Activated naive CD4-positive, alpha-beta T cell treated with anti-CD3 and anti-CD28 coated beads, Interleukin-2, amount 10 ng/mL, durations not matched to agents 7 days and 5 days (primary cell): ENCODE data around the gene CCDC183.
"Not testable (repeated sequence)": the region's sequence is repeated elsewhere in the genome, so short reads cannot be mapped to it uniquely, and the experiment has no call there.

Experiments
- CTCF ChIA-PET: fragments of 350-600 bp; sonication (Branson Sonifier 250); formaldehyde crosslinking; loops from one replicate; lab custom pipeline; 2021; ENCODE audit warnings: antibody characterized with exemption; lab: Charles Lee
- DNase-seq: peaks from one replicate; pipeline ENCODE4 v3.0.0-alpha.2; 2020
- H3K27ac Mint-ChIP-seq: one replicate; pipeline ENCODE4 v1.8.0; 2021; ENCODE audit warnings: mild to moderate bottlenecking, moderate library complexity, mixed read lengths
- H3K27me3 Mint-ChIP-seq: one replicate; pipeline ENCODE4 v1.8.0; 2021; ENCODE audit warnings: mild to moderate bottlenecking, mixed read lengths
- H3K36me3 Mint-ChIP-seq: one replicate; pipeline ENCODE4 v1.8.0; 2021; ENCODE audit warnings: mixed read lengths
- H3K4me1 Mint-ChIP-seq: one replicate; pipeline ENCODE4 v1.8.0; 2021; ENCODE audit warnings: mixed read lengths
- H3K4me3 Mint-ChIP-seq: one replicate; pipeline ENCODE4 v1.8.0; 2021; ENCODE audit warnings: mild to moderate bottlenecking, moderate library complexity, mixed read lengths
- H3K9me3 Mint-ChIP-seq: one replicate; pipeline ENCODE4 v1.8.0; 2021; ENCODE audit warnings: mixed read lengths

CCDC183 gene

GRCh38 chr9:136842380-136842948, 46.3 kb downstream of the CCDC183 start, which contains the start of gene AJM1:
AJM1 (plus strand) TSS chr9:136842478; CDS start chr9:136844415, 1,937 bp downstream.
- H3K9me3 Mint-ChIP-seq, H3K36me3 Mint-ChIP-seq: not testable (repeated sequence)
- H3K27ac Mint-ChIP-seq, result peak within 1 kb of the TSS; percentile 49
- H3K4me3 Mint-ChIP-seq, result peak within 1 kb of the TSS; percentile 81
- peaks cover 21% of the 10 kb centered on the region for H3K4me1 Mint-ChIP-seq
- H3K27me3 Mint-ChIP-seq, result peaks cover 44% of the 10 kb centered on the region
- peak; percentile 89 for DNase-seq
- CTCF ChIA-PET, result interaction anchor here (0.8 to 2.4 kb wide), 23 partner anchors 9 to 225 kb away, joined by 3 to 15 read pairs (median 4); no protein-coding TSS in a partner anchor

GRCh38 chr9:136843159-136843800, 47.1 kb downstream of the CCDC183 start:
- H3K27me3 Mint-ChIP-seq, result peaks cover 52% of the 10 kb centered on the region

DNA sequence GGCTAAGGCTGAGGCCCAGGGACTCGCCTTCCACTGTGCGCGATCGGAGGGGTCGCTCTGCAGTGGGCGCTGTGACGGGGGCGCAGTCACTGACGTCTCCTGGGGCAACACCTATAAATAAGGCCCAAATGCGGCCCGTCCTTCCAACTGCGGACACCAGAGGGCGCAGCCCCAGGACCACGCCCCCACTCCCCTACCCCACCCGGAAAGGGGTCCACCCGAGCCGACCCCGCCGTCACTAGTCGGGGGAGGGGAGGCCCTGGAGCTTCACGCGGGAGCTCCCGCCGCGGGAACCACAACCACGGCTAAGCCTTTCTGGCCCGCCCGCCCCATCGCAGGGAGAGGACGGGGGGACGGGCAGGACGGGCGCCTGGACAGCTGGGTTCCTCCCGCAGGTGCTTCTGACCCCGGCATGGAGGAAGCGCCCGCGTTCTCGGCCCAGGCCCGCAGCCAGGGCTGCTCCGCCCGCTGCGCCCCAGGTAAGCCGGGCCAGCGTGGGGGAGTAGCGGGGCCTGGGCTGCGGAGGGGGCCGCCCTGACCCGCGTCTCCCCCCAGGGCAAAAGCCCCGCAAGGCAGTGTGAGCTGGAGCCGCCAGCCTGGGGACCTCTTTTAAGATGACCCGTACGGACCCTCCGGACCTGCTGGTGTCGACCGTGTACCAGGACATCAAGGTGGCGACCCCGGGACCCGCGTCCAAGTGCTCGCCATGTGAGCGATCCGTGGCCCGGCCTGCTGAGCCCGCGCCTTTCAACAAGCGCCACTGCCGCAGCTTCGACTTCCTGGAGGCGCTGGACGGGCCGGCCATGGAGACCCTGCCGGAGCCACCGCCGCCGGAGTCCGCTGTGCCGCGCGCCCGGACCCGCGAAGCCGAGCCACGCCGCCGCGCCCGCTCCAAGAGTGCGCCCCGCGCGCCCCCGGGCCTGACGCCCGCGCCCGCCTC, 47.9 kb downstream of the CCDC183 start:
- not testable (repeated sequence) for H3K27ac Mint-ChIP-seq, H3K9me3 Mint-ChIP-seq, H3K36me3 Mint-ChIP-seq
- CTCF ChIA-PET, result interaction anchor here (1.0 to 2.3 kb wide), 3 partner anchors 38 to 191 kb away, joined by 3 to 13 read pairs (median 6); no protein-coding TSS in a partner anchor
- Mint-ChIP-seq H3K4me3 (peak overlapping the region; percentile 54), H3K27me3 (peaks cover 59% of the 10 kb centered on the region), H3K4me1 (peaks cover 28% of the 10 kb centered on the region)
- DNase-seq, result peak; percentile 73

More at GRCh38 chr9:136843159-136843800, 47.1 kb downstream of the CCDC183 start:
- CTCF ChIA-PET, result interaction anchor here (0.9 to 2.4 kb wide), 15 partner anchors 8 to 225 kb away, joined by 3 to 15 read pairs (median 6); no protein-coding TSS in a partner anchor
- H3K27ac Mint-ChIP-seq, H3K36me3 Mint-ChIP-seq, DNase-seq, H3K9me3 Mint-ChIP-seq: not testable (repeated sequence)
- Mint-ChIP-seq H3K4me1 (peaks cover 27% of the 10 kb centered on the region), H3K4me3 (peak overlapping the region; percentile 54)

- peaks cover 63% of the 10 kb centered on the region for H3K27me3 Mint-ChIP-seq
- H3K9me3 Mint-ChIP-seq, result no peaks in the 10 kb centered on the region
- peak overlapping the region; percentile 55 for H3K27ac Mint-ChIP-seq
- H3K4me3 Mint-ChIP-seq, result no peak overlapping the region
- H3K36me3 Mint-ChIP-seq, result peaks cover 10% of the 10 kb centered on the region
- DNase-seq, result no peak
- peaks cover 32% of the 10 kb centered on the region for H3K4me1 Mint-ChIP-seq
- CTCF ChIA-PET, result interaction anchor here (1.0 kb wide), 1 partner anchor 99 kb away, joined by 3 read pairs; no protein-coding TSS in a partner anchor
Observed at GRCh38 chr9:136844761-136845464, 48.8 kb downstream of the CCDC183 start.

- Mint-ChIP-seq H3K4me1 (peaks cover 34% of the 10 kb centered on the region), H3K36me3 (peaks cover 8% of the 10 kb centered on the region), H3K9me3 (no peaks in the 10 kb centered on the region), H3K4me3 (no peak overlapping the region), H3K27me3 (peaks cover 63% of the 10 kb centered on the region), H3K27ac (peak overlapping the region; percentile 55)
- no peak for DNase-seq
- CTCF ChIA-PET, result no interaction called here
Observed at GRCh38 chr9:136845465-136846260, 49.5 kb downstream of the CCDC183 start.

- DNase-seq, result no peak
- peak overlapping the region; percentile 75 for H3K27ac Mint-ChIP-seq
- H3K9me3 Mint-ChIP-seq, result no peaks in the 10 kb centered on the region
- peak overlapping the region; percentile 56 for H3K4me3 Mint-ChIP-seq
- H3K27me3 Mint-ChIP-seq, result peaks cover 63% of the 10 kb centered on the region
- CTCF ChIA-PET, result interaction anchor here (1.4 kb wide), 1 partner anchor 37 kb away, joined by 4 read pairs; no protein-coding TSS in a partner anchor
- peaks cover 31% of the 10 kb centered on the region for H3K4me1 Mint-ChIP-seq
- H3K36me3 Mint-ChIP-seq, result peaks cover 8% of the 10 kb centered on the region
Observed at GRCh38 chr9:136846376-136847087, 50.4 kb downstream of the CCDC183 start.

- H3K36me3 Mint-ChIP-seq, result peaks cover 8% of the 10 kb centered on the region
- H3K4me3 Mint-ChIP-seq, result peak overlapping the region; percentile 90
- DNase-seq, result peak; percentile 34
- peaks cover 29% of the 10 kb centered on the region for H3K4me1 Mint-ChIP-seq
- no peaks in the 10 kb centered on the region for H3K9me3 Mint-ChIP-seq
- H3K27me3 Mint-ChIP-seq, result peaks cover 61% of the 10 kb centered on the region
- peak overlapping the region; percentile 64 for H3K27ac Mint-ChIP-seq
- CTCF ChIA-PET, result interaction anchor here (0.5 to 1.6 kb wide), 4 partner anchors 27 to 182 kb away, joined by 3 to 4 read pairs (median 3); no protein-coding TSS in a partner anchor
Observed at GRCh38 chr9:136847088-136847825, 51.1 kb downstream of the CCDC183 start.

GRCh38 chr9:136847826-136848392, 51.8 kb downstream of the CCDC183 start:
- H3K27me3 Mint-ChIP-seq, result peaks cover 59% of the 10 kb centered on the region
- H3K4me1 Mint-ChIP-seq, result peaks cover 26% of the 10 kb centered on the region
- H3K4me3 Mint-ChIP-seq, result peak overlapping the region; percentile 90
- H3K9me3 Mint-ChIP-seq, result no peaks in the 10 kb centered on the region
- peaks cover 8% of the 10 kb centered on the region for H3K36me3 Mint-ChIP-seq
- peak overlapping the region; percentile 64 for H3K27ac Mint-ChIP-seq
- CTCF ChIA-PET, result interaction anchor here (0.5 to 1.6 kb wide), 4 partner anchors 27 to 187 kb away, joined by 3 to 5 read pairs (median 4); no protein-coding TSS in a partner anchor
- DNase-seq, result peak; percentile 90

GRCh38 chr9:136848393-136849037, 52.4 kb downstream of the CCDC183 start:
- H3K36me3 Mint-ChIP-seq, result peaks cover 8% of the 10 kb centered on the region
- H3K27me3 Mint-ChIP-seq, result peaks cover 56% of the 10 kb centered on the region
- peaks cover 24% of the 10 kb centered on the region for H3K4me1 Mint-ChIP-seq
- H3K9me3 Mint-ChIP-seq, result no peaks in the 10 kb centered on the region
- H3K4me3 Mint-ChIP-seq, result peak overlapping the region; percentile 90
- peak; percentile 66 for DNase-seq
- H3K27ac Mint-ChIP-seq, result peak overlapping the region; percentile 88
- CTCF ChIA-PET, result interaction anchor here (1.1 to 1.6 kb wide), 2 partner anchors 181 to 186 kb away, joined by 3 to 5 read pairs; no protein-coding TSS in a partner anchor

- CTCF ChIA-PET, result interaction anchor here (1.1 to 1.6 kb wide), 2 partner anchors 180 to 186 kb away, joined by 3 to 5 read pairs; no protein-coding TSS in a partner anchor
Observed at GRCh38 chr9:136849038-136849959, 53.2 kb downstream of the CCDC183 start, which contains the start of gene PHPT1. PHPT1 (plus strand) TSS chr9:136849409; CDS start chr9:136849431, 22 bp downstream.

More at GRCh38 chr9:136849038-136849959, 53.2 kb downstream of the CCDC183 start, which contains the start of gene PHPT1:
- Mint-ChIP-seq H3K9me3 (no peaks in the 10 kb centered on the region), H3K36me3 (peaks cover 8% of the 10 kb centered on the region), H3K27ac (peak within 1 kb of the TSS; percentile 88), H3K4me3 (peak within 1 kb of the TSS; percentile 90), H3K27me3 (peaks cover 48% of the 10 kb centered on the region), H3K4me1 (peaks cover 22% of the 10 kb centered on the region)
- DNase-seq, result peak; percentile 98
